GM13977 (cell line): ENCODE measurements around the gene ACOXL.

Experiments used
- DNase-seq: peaks from one replicate; pipeline ENCODE4 v3.0.0; 2012; ENCODE audit warnings: low spot score
- CTCF ChIP-seq: IDR thresholded peaks from 2 replicates; pipeline ENCODE4 v1.5.1; 2012; ENCODE audit warnings: mild to moderate bottlenecking, control low read depth; ENCODE audit not compliant: insufficient read depth; ENCODE audit errors: extremely low read depth, missing control alignments
- in situ Hi-C: fragments of 300-500 bp; cut with MboI; formaldehyde crosslinking; loops from one replicate; pipeline ENCODE4 v1.12.0; 2022; ENCODE audit warnings: low sequenced_read_pairs, low pct_unique_long_range_greater_than_20kb, mixed read lengths, inconsistent platforms; ENCODE audit not compliant: unreplicated experiment

Gene ACOXL

DNA sequence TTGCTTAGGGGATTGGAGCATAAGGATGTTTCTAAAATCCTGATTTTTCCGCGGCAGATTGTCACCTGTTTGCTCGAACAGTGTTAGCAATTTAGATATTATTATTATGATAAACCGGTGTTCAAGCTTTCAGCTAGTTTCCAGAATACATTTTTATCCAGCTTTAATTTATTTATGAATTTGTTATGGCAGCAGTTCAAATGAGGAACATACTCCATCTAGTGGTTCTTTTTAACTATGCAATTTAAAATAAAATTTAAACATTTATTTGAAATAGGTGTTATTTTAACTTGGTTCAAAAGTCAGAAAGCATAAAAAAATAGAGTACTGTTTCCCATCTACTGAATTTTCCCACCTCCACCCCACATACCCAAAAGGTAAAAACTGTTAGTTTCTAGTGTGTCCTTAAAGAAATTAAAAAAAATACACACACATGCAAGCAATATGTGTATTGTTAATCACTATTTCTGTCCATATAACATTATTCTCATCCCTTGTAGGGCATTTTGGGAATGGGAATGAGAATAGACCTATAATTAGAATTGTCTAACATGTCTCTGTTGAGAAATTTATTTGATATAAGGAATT is 23.2 kb downstream of the ACOXL start:
- DNase-seq = no peak
- in situ Hi-C loops = no loop called here
- peak; percentile 39 for TF ChIP-seq CTCF

- DNase-seq = no peak
- in situ Hi-C loops = no loop called here
- no peak for TF ChIP-seq CTCF
Observed at GRCh38 chr2:110759411-110759810, 27.0 kb downstream of the ACOXL start.

DNA sequence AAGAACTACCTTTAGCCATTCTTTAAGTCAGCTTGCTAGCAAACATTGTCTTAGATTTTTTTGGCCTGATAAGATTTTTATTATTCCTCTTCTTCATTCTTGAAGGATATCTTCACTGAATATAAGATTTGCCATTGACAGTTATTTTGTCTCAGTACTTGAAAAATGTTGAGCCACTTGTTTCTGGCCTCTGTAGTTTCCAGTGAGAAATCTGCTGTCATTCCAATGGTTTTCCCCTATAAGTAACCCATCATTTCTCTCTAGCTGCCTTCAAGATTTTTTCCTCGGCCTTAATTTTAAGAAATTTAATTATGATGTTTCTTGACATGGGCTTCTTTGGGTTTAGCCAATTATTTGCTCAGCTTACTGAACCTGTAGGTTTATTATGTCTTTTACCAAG is 32.6 kb downstream of the ACOXL start:
- TF ChIP-seq CTCF = no peak
- no peak for DNase-seq
- in situ Hi-C loops = no loop called here

DNA sequence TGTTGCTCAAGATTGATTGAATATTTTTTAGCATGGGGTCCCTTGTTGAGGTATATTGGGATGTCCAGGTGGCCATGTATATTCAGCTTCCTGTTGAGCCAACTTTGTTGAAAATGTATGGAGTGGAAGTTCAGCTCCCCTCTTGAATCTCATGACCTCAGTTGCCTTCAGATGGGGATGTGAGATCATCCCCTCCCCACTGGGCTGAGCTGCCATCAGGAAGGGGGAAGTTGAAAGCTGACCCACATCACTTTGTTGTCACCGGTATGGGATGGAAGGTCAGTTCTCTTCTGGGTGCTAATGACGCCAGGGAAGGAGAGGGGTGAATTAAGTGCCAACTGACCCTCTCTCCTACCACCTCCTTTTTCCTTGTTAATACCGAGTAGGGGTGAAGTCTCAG is 33.9 kb downstream of the ACOXL start:
- no peak for DNase-seq
- no peak for TF ChIP-seq CTCF
- in situ Hi-C loops = no loop called here

DNA sequence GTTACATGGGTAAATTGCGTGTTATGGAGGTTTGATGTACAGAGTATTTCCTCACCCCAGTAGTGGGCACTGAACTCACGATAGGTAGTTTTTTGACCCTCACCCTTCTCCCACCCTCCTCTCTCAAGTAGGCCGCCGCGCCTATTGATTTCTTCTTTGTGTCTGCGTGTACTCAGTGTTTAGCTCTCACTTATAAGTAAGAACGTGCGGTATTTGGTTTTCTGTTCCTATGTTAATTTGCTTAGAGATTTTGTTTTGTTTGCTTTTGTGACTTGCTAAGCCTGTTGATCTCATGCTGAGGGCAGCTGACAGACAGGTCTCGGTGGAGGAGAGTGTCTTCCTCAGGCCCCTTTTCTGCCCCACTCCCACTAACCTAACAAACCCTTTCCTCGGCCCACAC is 36.2 kb downstream of the ACOXL start:
- no peak for DNase-seq
- in situ Hi-C loops = no loop called here
- TF ChIP-seq CTCF = no peak

- DNase-seq = no peak
- in situ Hi-C loops = no loop called here
- no peak for TF ChIP-seq CTCF
Observed at GRCh38 chr2:110770404-110770958, 38.1 kb downstream of the ACOXL start.

DNA sequence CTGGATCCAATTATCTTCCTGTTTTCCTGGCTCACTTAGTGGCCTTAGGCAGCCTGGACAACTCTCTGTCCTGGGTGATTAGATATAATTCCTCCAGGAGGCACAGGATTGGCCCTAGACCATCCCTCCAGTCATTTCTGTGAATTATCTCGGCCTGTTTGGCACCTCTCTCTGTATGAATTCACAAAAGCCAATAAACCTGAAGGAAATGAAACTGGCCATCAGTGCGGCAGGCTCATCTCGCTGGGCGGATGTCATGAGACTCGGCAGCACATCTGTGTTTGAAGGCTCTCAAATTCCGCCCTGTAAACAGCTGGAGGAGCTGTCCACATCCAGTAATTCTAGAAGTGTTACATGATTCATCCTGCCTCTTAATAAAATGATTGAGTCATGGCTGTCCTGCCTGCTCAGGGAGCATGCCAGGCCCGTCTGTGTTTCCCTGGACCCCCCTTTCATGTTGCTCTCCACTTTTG is 38.6 kb downstream of the ACOXL start:
- DNase-seq = no peak
- in situ Hi-C loops = no loop called here
- TF ChIP-seq CTCF = no peak
